ENCODE measurements around the gene COPE. TPM values are rescaled to one million over a fixed set of nuclear protein-coding genes. Genes with fewer than 3 reads are reported as not detected.

The COPE gene
- total RNA-seq, 1 experiment from 2014 or later = 408 TPM

DNA sequence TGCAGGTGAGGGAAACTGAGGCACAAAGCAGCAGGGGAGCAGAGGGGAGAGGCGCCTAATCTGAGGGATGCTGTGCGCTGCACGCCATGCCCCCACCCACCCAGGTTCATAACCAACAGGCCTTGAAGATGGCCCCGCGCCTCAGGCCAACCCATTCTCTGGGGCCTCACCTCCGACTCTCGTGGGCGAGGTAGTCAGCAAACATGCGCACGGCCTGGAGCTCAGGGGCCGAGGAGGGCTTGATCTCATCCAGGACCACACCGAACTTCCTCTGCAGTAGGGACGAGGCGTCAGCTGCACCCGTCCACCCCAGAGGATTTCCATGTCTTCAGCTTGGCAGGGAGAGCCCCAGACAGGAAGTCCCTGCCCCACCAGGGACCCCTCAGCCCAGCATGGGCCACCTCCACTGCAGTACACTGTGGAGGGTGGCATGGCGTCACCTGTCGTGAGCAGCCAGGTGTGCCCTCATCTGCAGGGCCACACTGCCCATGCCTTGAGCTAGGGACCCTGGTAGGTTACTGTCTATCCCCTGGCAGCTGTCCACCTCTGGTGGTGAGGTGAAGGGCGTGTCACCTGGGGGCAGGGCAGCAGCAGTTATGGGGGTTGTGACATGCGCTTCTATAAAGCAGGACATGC, 8.3 kb downstream of the COPE start:
- no peak overlapping the region for H3K4me3 ChIP-seq (ENCODE audit: low read length)
- DNase-seq (no peak), ATAC-seq (no peak)
- H2AFZ ChIP-seq (ENCODE audit: low read length) = no peak overlapping the region
- H3K36me3 ChIP-seq (ENCODE audit: low read depth, low read length) = peaks cover 18% of the 10 kb centered on the region; the same call in 1 of the 2 replicates
- intact Hi-C loops (cut with micrococcal nuclease) = no loop called here
- ChIA-PET CTCF (no interaction called here), POLR2A (ENCODE audit: unreplicated experiment) (no interaction called here)
- no peaks in the 10 kb centered on the region for H3K9me3 ChIP-seq (ENCODE audit: low read length)
- H3K9ac ChIP-seq (ENCODE audit: low read length) = no peak overlapping the region
- no peak overlapping the region for H3K4me2 ChIP-seq (ENCODE audit: low read length)
- 0 out of 2 replicates have a peak, but pooled peaks cover 6% of the 10 kb centered on the region for H4K20me1 ChIP-seq (ENCODE audit: low read length)
- no peaks in the 10 kb centered on the region for H3K4me1 ChIP-seq (ENCODE audit: insufficient read depth, low read length)
- H3K9me2 ChIP-seq (replicated peaks; ENCODE audit: low read length) = no peaks in the 10 kb centered on the region
- peaks cover 31% of the 10 kb centered on the region for H3K79me2 ChIP-seq (ENCODE audit: low read length)
- H3F3A ChIP-seq (ENCODE audit: low read length, unreplicated experiment) = no peaks in the 10 kb centered on the region
- no TSS peak for BruUV-seq (replicated peaks)
- H3K27me3 ChIP-seq (ENCODE audit: low read length) = no peaks in the 10 kb centered on the region
- TF ChIP-seq EZH2 (IDR thresholded peaks at IDR 0.05; ENCODE audit: low read length, unreplicated experiment) (no peak), EZH2phosphoT487 (IDR thresholded peaks at IDR 0.05; ENCODE audit: borderline replicate concordance, low read length) (no peak)
- TF ChIP-seq, protein P1, sequence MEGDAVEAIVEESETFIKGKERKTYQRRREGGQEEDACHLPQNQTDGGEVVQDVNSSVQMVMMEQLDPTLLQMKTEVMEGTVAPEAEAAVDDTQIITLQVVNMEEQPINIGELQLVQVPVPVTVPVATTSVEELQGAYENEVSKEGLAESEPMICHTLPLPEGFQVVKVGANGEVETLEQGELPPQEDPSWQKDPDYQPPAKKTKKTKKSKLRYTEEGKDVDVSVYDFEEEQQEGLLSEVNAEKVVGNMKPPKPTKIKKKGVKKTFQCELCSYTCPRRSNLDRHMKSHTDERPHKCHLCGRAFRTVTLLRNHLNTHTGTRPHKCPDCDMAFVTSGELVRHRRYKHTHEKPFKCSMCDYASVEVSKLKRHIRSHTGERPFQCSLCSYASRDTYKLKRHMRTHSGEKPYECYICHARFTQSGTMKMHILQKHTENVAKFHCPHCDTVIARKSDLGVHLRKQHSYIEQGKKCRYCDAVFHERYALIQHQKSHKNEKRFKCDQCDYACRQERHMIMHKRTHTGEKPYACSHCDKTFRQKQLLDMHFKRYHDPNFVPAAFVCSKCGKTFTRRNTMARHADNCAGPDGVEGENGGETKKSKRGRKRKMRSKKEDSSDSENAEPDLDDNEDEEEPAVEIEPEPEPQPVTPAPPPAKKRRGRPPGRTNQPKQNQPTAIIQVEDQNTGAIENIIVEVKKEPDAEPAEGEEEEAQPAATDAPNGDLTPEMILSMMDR (conservative IDR thresholded peaks at IDR 0.05; ENCODE audit: low read depth, low read length) = no peak
- H3K27ac ChIP-seq (ENCODE audit: low read length) = no peak overlapping the region

DNA sequence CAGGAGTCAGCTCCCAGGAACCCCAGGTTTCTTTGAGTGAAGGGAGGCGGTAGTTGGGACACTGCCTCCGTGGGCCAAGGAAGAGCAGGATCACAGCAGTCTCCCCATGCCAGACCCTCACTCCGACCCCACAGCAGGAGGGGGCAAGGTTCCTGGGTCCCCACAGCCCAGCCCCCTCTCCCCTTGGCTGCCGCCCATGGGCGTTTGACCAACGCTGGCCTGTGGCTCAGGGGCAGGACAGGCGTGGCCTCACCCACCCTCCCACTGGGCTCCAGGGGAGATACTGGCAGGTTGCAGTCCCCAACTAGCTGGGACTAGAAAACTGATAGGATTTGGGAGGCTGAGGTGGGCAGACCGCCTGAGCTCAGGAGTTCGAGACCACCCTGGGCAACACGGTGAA, 9.2 kb downstream of the COPE start:
- intact Hi-C loops (cut with micrococcal nuclease) = no loop called here
- ATAC-seq (no peak), DNase-seq (no peak)
- no peaks in the 10 kb centered on the region for H3K27me3 ChIP-seq (ENCODE audit: low read length)
- BruUV-seq (replicated peaks) = no TSS peak
- H4K20me1 ChIP-seq (ENCODE audit: low read length) = 0 out of 2 replicates have a peak, but pooled peaks cover 6% of the 10 kb centered on the region
- peaks cover 11% of the 10 kb centered on the region; the same call in 1 of the 2 replicates for H3K36me3 ChIP-seq (ENCODE audit: low read depth, low read length)
- H3K4me3 ChIP-seq (ENCODE audit: low read length) = no peak overlapping the region
- H2AFZ ChIP-seq (ENCODE audit: low read length) = no peak overlapping the region
- H3K4me1 ChIP-seq (ENCODE audit: insufficient read depth, low read length) = no peaks in the 10 kb centered on the region
- no peaks in the 10 kb centered on the region for H3K9me2 ChIP-seq (replicated peaks; ENCODE audit: low read length)
- CTCF ChIA-PET = no interaction called here
- H3K4me2 ChIP-seq (ENCODE audit: low read length) = no peak overlapping the region
- no peak overlapping the region for H3K27ac ChIP-seq (ENCODE audit: low read length)
- H3K79me2 ChIP-seq (ENCODE audit: low read length) = peaks cover 22% of the 10 kb centered on the region
- no peaks in the 10 kb centered on the region for H3F3A ChIP-seq (ENCODE audit: low read length, unreplicated experiment)
- H3K9ac ChIP-seq (ENCODE audit: low read length) = no peak overlapping the region
- POLR2A ChIA-PET (ENCODE audit: unreplicated experiment) = no interaction called here
- TF ChIP-seq, protein P1 (conservative IDR thresholded peaks at IDR 0.05; ENCODE audit: low read depth, low read length) = no peak
- no peak for TF ChIP-seq EZH2phosphoT487 (IDR thresholded peaks at IDR 0.05; ENCODE audit: borderline replicate concordance, low read length)
- TF ChIP-seq EZH2 (IDR thresholded peaks at IDR 0.05; ENCODE audit: low read length, unreplicated experiment) = no peak
- no peaks in the 10 kb centered on the region for H3K9me3 ChIP-seq (ENCODE audit: low read length)

DNA sequence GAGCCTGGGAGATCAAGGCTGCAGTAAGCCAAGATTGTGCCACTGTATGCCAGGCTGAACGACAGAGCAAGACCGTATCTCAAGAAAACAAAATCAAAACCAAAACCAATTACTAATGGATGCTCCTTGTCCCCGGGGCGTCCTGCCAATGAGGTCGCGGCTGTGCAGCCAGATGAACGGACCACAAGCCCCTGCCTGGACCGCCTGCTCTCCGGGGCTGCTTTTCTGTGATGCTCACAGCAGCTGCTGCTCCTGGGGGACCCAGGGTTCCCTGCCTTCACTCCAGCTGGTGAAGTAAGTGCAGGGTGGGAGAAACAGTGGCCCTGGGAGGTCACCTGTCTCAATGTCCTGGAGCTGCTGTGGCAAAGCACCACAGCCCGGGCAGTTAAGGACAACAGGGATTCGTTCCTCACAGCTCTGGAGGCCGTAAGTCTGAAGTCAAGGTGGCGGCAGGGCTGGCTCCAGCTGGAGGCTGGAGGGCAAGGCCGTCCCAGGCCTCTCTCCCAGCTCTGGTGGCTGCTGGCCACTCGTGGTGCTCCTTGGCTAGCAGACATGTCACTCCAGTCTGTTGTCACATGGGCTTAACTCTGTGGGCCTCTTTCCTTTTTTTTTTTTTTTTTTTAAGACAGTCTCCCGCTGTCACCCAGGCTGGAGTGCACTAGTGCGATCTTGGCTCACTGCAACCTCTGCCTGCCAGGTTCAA, 10.1 kb downstream of the COPE start:
- no peak overlapping the region for H3K4me3 ChIP-seq (ENCODE audit: low read length)
- 0 out of 2 replicates have a peak, but pooled peaks cover 6% of the 10 kb centered on the region for H4K20me1 ChIP-seq (ENCODE audit: low read length)
- CTCF ChIA-PET = no interaction called here
- DNase-seq = no peak
- H3K4me1 ChIP-seq (ENCODE audit: insufficient read depth, low read length) = no peaks in the 10 kb centered on the region
- H3K27me3 ChIP-seq (ENCODE audit: low read length) = no peaks in the 10 kb centered on the region
- ATAC-seq = no peak
- no TSS peak for BruUV-seq (replicated peaks)
- H3K9me2 ChIP-seq (replicated peaks; ENCODE audit: low read length) = no peaks in the 10 kb centered on the region
- no peak overlapping the region for H3K27ac ChIP-seq (ENCODE audit: low read length)
- H3F3A ChIP-seq (ENCODE audit: low read length, unreplicated experiment) = no peaks in the 10 kb centered on the region
- intact Hi-C loops (cut with micrococcal nuclease) = no loop called here
- no peak overlapping the region for H3K9ac ChIP-seq (ENCODE audit: low read length)
- H3K36me3 ChIP-seq (ENCODE audit: low read depth, low read length) = peaks cover 10% of the 10 kb centered on the region; the same call in 1 of the 2 replicates
- H3K4me2 ChIP-seq (ENCODE audit: low read length) = no peak overlapping the region
- no peak for TF ChIP-seq EZH2phosphoT487 (IDR thresholded peaks at IDR 0.05; ENCODE audit: borderline replicate concordance, low read length)
- TF ChIP-seq EZH2 (IDR thresholded peaks at IDR 0.05; ENCODE audit: low read length, unreplicated experiment) = no peak
- TF ChIP-seq, protein P1 (conservative IDR thresholded peaks at IDR 0.05; ENCODE audit: low read depth, low read length) = no peak
- POLR2A ChIA-PET (ENCODE audit: unreplicated experiment) = no interaction called here
- no peak overlapping the region for H2AFZ ChIP-seq (ENCODE audit: low read length)
- peaks cover 12% of the 10 kb centered on the region for H3K79me2 ChIP-seq (ENCODE audit: low read length)
- no peaks in the 10 kb centered on the region for H3K9me3 ChIP-seq (ENCODE audit: low read length)

All from PC-3 (cell line).